SK-N-MC (cell line): ENCODE data around the gene SCO2.

Experiments used
- EZH2 ChIP-seq: fragments of 200-600 bp; sonication (generic); IDR thresholded peaks from one replicate; pipeline ENCODE4 v1.6.1; 2017; ENCODE audit warnings: antibody characterized with exemption
- POLR2AphosphoS5 ChIP-seq: IDR thresholded peaks from 2 replicates; pipeline ENCODE4 v1.6.1; 2012; ENCODE audit warnings: mild to moderate bottlenecking, low read depth, low read length, borderline replicate concordance

DNA sequence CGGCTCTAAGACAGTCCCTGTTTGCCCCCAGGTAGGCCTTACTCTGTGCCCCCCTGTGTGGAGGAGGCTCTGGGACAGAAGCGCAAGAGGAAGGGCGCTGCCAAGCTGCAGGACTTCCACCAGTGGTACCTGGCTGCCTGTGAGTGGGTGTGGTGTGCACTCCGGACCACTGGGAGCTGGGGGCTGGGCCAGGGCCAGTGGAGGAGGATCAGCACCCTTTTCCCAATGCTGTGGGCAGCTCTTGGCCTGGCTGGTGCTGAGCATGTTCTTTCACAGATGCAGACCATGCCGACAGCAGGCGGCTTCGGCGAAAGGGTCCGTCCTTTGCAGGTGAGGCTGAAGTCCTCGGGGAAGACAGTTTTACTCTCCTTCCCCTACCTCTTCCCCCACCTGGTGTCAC, 3.7 kb downstream of the SCO2 start:
- TF ChIP-seq POLR2AphosphoS5, result no peak
- no peak for TF ChIP-seq EZH2
